Naive B cell (primary cell): ENCODE measurements around the gene DTD2. TPM values are rescaled to one million over a fixed set of nuclear protein-coding genes. Genes with fewer than 3 reads are reported as not detected.

Experiments used
- ATAC-seq, 2 donors: fragments of 150-1000 bp; cut with Tn5 transposase; 2 replicates each; pipeline ENCODE4 v1.10.0; 2021; ENCODE audit warnings: low read depth in 2 of 2, mild to moderate bottlenecking in 2 of 2, moderate library complexity in 2 of 2
- DNase-seq: peaks from one replicate; pipeline ENCODE4 v3.0.0; 2022
- H3K27ac Mint-ChIP-seq, 6 donors: one replicate each; pipeline ENCODE4 v1.8.0; 2020 to 2022; ENCODE audit warnings: mild to moderate bottlenecking in 6 of 6, mixed read lengths in 6 of 6, moderate library complexity in 5 of 6, inconsistent platforms in 2 of 6
- H3K27me3 Mint-ChIP-seq, 3 donors: one replicate each; pipeline ENCODE4 v1.8.0; 2021 to 2022; ENCODE audit warnings: mixed read lengths in 3 of 3, mild to moderate bottlenecking in 1 of 3
- H3K36me3 Mint-ChIP-seq, 2 donors: one replicate each; pipeline ENCODE4 v1.8.0; 2020 to 2022; ENCODE audit warnings: mixed read lengths in 2 of 2, inconsistent platforms in 1 of 2, mild to moderate bottlenecking in 1 of 2
- H3K4me1 Mint-ChIP-seq, 3 donors: one replicate each; pipeline ENCODE4 v1.8.0; 2020 to 2022; ENCODE audit warnings: mixed read lengths in 3 of 3, inconsistent platforms in 1 of 3, mild to moderate bottlenecking in 1 of 3, moderate library complexity in 1 of 3
- H3K4me3 Mint-ChIP-seq, 8 donors: one replicate each; pipeline ENCODE4 v1.8.0; 2020 to 2022; ENCODE audit warnings: mild to moderate bottlenecking in 8 of 8, mixed read lengths in 8 of 8, moderate library complexity in 8 of 8, inconsistent platforms in 2 of 8
- H3K9me3 Mint-ChIP-seq, 7 donors: one replicate each; pipeline ENCODE4 v1.8.0; 2020 to 2022; ENCODE audit warnings: mixed read lengths in 7 of 7, mild to moderate bottlenecking in 5 of 7, inconsistent platforms in 2 of 7, moderate library complexity in 1 of 7
- polyA plus RNA-seq, 6 donors: library from polyadenylated mRNA; unstranded; fragments of 300-500 nt; fragmentation: Illumina TruSeq; gene quantifications; one replicate each; pipeline ENCODE4 v1.2.3, GENCODE V29; 2021; ENCODE audit warnings: low read depth in 6 of 6

Gene DTD2
- polyA plus RNA-seq, 6 donors from 2014 or later: 12.5 to 26.0 (median 17.8) TPM

- Mint-ChIP-seq H3K36me3 (no peaks in the 10 kb centered on the region), H3K4me1 (peaks cover 21 to 46% (median 40%) of the 10 kb centered on the region in 3 donors), H3K4me3 (no peak overlapping the region), H3K9me3 (no peaks in the 10 kb centered on the region), H3K27ac (peak overlapping the region in 2 of 6 donors; percentile 24 to 63), H3K27me3 (no peaks in the 10 kb centered on the region)
- ATAC-seq (no peak), DNase-seq (no peak)
Observed at GRCh38 chr14:31414190-31414833, 43.0 kb downstream of the DTD2 start.

GRCh38 chr14:31411218-31411727, 46.0 kb downstream of the DTD2 start:
- no peaks in the 10 kb centered on the region for H3K9me3 Mint-ChIP-seq
- peak overlapping the region in 1 of 6 donors; percentile 66 for H3K27ac Mint-ChIP-seq
- no peaks in the 10 kb centered on the region for H3K36me3 Mint-ChIP-seq
- ATAC-seq (no peak), DNase-seq (no peak)
- no peaks in the 10 kb centered on the region for H3K27me3 Mint-ChIP-seq
- no peak overlapping the region for H3K4me3 Mint-ChIP-seq
- peaks cover 18 to 35% (median 27%) of the 10 kb centered on the region in 3 donors for H3K4me1 Mint-ChIP-seq

GRCh38 chr14:31410048-31410650, 47.2 kb downstream of the DTD2 start:
- Mint-ChIP-seq H3K4me3 (peak overlapping the region; percentile 45 to 90 (median 76)), H3K4me1 (peaks cover 16 to 33% (median 27%) of the 10 kb centered on the region in 3 donors), H3K36me3 (no peaks in the 10 kb centered on the region), H3K27ac (peak overlapping the region; percentile 78 to 92 (median 82)), H3K9me3 (no peaks in the 10 kb centered on the region), H3K27me3 (no peaks in the 10 kb centered on the region)
- DNase-seq (peak; percentile 27), ATAC-seq (peak; percentile 84 to 88)

GRCh38 chr14:31408421-31408820, 48.9 kb downstream of the DTD2 start:
- Mint-ChIP-seq H3K27me3 (no peaks in the 10 kb centered on the region), H3K4me3 (no peak overlapping the region), H3K4me1 (peaks cover 9 to 19% (median 18%) of the 10 kb centered on the region in 3 donors), H3K9me3 (no peaks in the 10 kb centered on the region), H3K27ac (no peak overlapping the region), H3K36me3 (no peaks in the 10 kb centered on the region)
- no peak for DNase-seq
- no peak for ATAC-seq

- Mint-ChIP-seq H3K27ac (no peak overlapping the region), H3K4me1 (peaks cover 9 to 15% (median 14%) of the 10 kb centered on the region in 3 donors), H3K36me3 (peaks cover 0 to 7% of the 10 kb centered on the region in 2 donors), H3K27me3 (no peaks in the 10 kb centered on the region), H3K9me3 (no peaks in the 10 kb centered on the region), H3K4me3 (no peak overlapping the region)
- DNase-seq: no peak
- no peak for ATAC-seq
Observed at GRCh38 chr14:31405599-31406232, 51.6 kb downstream of the DTD2 start.

- no peak for ATAC-seq
- H3K27ac Mint-ChIP-seq: peak overlapping the region in 1 of 6 donors; percentile 37
- H3K4me1 Mint-ChIP-seq: peaks cover 5 to 9% (median 8%) of the 10 kb centered on the region in 3 donors
- no peak overlapping the region for H3K4me3 Mint-ChIP-seq
- no peaks in the 10 kb centered on the region for H3K9me3 Mint-ChIP-seq
- no peaks in the 10 kb centered on the region for H3K27me3 Mint-ChIP-seq
- peaks cover 1 to 7% of the 10 kb centered on the region in 2 donors for H3K36me3 Mint-ChIP-seq
- DNase-seq: no peak
Observed at GRCh38 chr14:31405106-31405505, 52.2 kb downstream of the DTD2 start.

- no peaks in the 10 kb centered on the region for H3K4me1 Mint-ChIP-seq
- peak overlapping the region in 1 of 6 donors; percentile 20 for H3K27ac Mint-ChIP-seq
- no peak for DNase-seq
- H3K4me3 Mint-ChIP-seq: no peak overlapping the region
- H3K36me3 Mint-ChIP-seq: peaks cover 7 to 9% of the 10 kb centered on the region in 2 donors
- ATAC-seq: no peak
- H3K9me3 Mint-ChIP-seq: no peaks in the 10 kb centered on the region
- H3K27me3 Mint-ChIP-seq: no peaks in the 10 kb centered on the region
Observed at GRCh38 chr14:31403707-31404106, 53.6 kb downstream of the DTD2 start.

GRCh38 chr14:31402764-31403439, 54.4 kb downstream of the DTD2 start:
- Mint-ChIP-seq H3K4me3 (no peak overlapping the region), H3K4me1 (no peaks in the 10 kb centered on the region), H3K9me3 (no peaks in the 10 kb centered on the region), H3K27me3 (no peaks in the 10 kb centered on the region), H3K36me3 (peaks cover 7 to 17% of the 10 kb centered on the region in 2 donors), H3K27ac (peak overlapping the region in 1 of 6 donors; percentile 87)
- DNase-seq: no peak
- no peak for ATAC-seq

- no peaks in the 10 kb centered on the region for H3K4me1 Mint-ChIP-seq
- no peak overlapping the region for H3K27ac Mint-ChIP-seq
- no peak for DNase-seq
- H3K27me3 Mint-ChIP-seq: no peaks in the 10 kb centered on the region
- no peak for ATAC-seq
- H3K36me3 Mint-ChIP-seq: peaks cover 7 to 20% of the 10 kb centered on the region in 2 donors
- no peak overlapping the region for H3K4me3 Mint-ChIP-seq
- no peaks in the 10 kb centered on the region for H3K9me3 Mint-ChIP-seq
Observed at GRCh38 chr14:31401369-31401932, 55.9 kb downstream of the DTD2 start.

GRCh38 chr14:31400031-31400638, 57.2 kb downstream of the DTD2 start:
- H3K27ac Mint-ChIP-seq: no peak overlapping the region
- H3K36me3 Mint-ChIP-seq: peaks cover 7 to 20% of the 10 kb centered on the region in 2 donors
- ATAC-seq (no peak), DNase-seq (no peak)
- H3K4me3 Mint-ChIP-seq: no peak overlapping the region
- H3K27me3 Mint-ChIP-seq: no peaks in the 10 kb centered on the region
- no peaks in the 10 kb centered on the region for H3K4me1 Mint-ChIP-seq
- no peaks in the 10 kb centered on the region for H3K9me3 Mint-ChIP-seq
